Neuronal stem cell (in vitro differentiated cells): ENCODE results near the gene CARD14.

Experiments used
- DNase-seq: peaks from one replicate; pipeline ENCODE4 v3.0.0-alpha.2; 2013; ENCODE audit warnings: low spot score
- H2AFZ ChIP-seq: one replicate; pipeline ENCODE4 v1.6.1; 2013; ENCODE audit warnings: mild to moderate bottlenecking, low read length, inconsistent platforms
- H2AK5ac ChIP-seq: 2 replicates; pipeline ENCODE4 v1.6.1; 2013; ENCODE audit warnings: low read depth, mild to moderate bottlenecking, inconsistent platforms, low read length, moderate library complexity, mixed read lengths
- H2BK120ac ChIP-seq: 2 replicates; pipeline ENCODE4 v1.6.1; 2013; ENCODE audit warnings: low read depth, mild to moderate bottlenecking, inconsistent platforms, low read length, moderate library complexity, mixed read lengths
- H2BK12ac ChIP-seq: one replicate; pipeline ENCODE4 v1.6.1; 2013; ENCODE audit warnings: low read length, inconsistent platforms
- H2BK15ac ChIP-seq: 2 replicates; pipeline ENCODE4 v1.6.1; 2013; ENCODE audit warnings: mild to moderate bottlenecking, low read length, inconsistent platforms, mixed read lengths
- H2BK5ac ChIP-seq: one replicate; pipeline ENCODE4 v1.6.1; 2013; ENCODE audit warnings: inconsistent platforms, mild to moderate bottlenecking, low read length, moderate library complexity
- H3K14ac ChIP-seq: one replicate; pipeline ENCODE4 v1.6.1; 2013; ENCODE audit warnings: low read length, inconsistent platforms
- H3K18ac ChIP-seq: 2 replicates; pipeline ENCODE4 v1.6.1; 2013; ENCODE audit warnings: low read length, inconsistent platforms
- H3K23ac ChIP-seq: 2 replicates; pipeline ENCODE4 v1.6.1; 2013; ENCODE audit warnings: low read depth, mild to moderate bottlenecking, mixed read lengths, low read length, inconsistent platforms; ENCODE audit not compliant: poor library complexity
- H3K27ac ChIP-seq: replicated peaks from 3 replicates; pipeline ENCODE4 v1.5.1; 2013; ENCODE audit warnings: low read length, inconsistent platforms
- H3K27me3 ChIP-seq, 3 experiments: 2 replicates each; pipeline ENCODE4 v1.6.1; 2013; ENCODE audit warnings: low read length in 3 of 3, mild to moderate bottlenecking in 2 of 3, inconsistent platforms in 1 of 3, low read depth in 1 of 3, mixed read lengths in 1 of 3, moderate library complexity in 1 of 3; ENCODE audit not compliant: control insufficient read depth in 3 of 3, insufficient read depth in 3 of 3
- H3K36me3 ChIP-seq, 2 donors: replicated peaks in 1 of 2; 2 replicates each; pipeline ENCODE4 v1.6.1; 2013; ENCODE audit warnings: low read length in 2 of 2; ENCODE audit not compliant: control insufficient read depth in 2 of 2, insufficient read depth in 2 of 2
- H3K4ac ChIP-seq: 2 replicates; pipeline ENCODE4 v1.6.1; 2013; ENCODE audit warnings: inconsistent platforms, mild to moderate bottlenecking, low read length, moderate library complexity
- H3K4me1 ChIP-seq, 2 donors: 1 replicate in 1 of 2; 2 replicates in 1 of 2; pipeline ENCODE4 v1.6.1; 2013; ENCODE audit warnings: low read length in 2 of 2, low read depth in 1 of 2; ENCODE audit not compliant: control insufficient read depth in 2 of 2, insufficient read depth in 1 of 2
- H3K4me2 ChIP-seq: one replicate; pipeline ENCODE4 v1.6.1; 2013; ENCODE audit warnings: mild to moderate bottlenecking, low read length, inconsistent platforms; ENCODE audit not compliant: insufficient read depth, poor library complexity, severe bottlenecking
- H3K4me3 ChIP-seq, 2 donors: 2 replicates each; pipeline ENCODE4 v1.5.1; 2013; ENCODE audit warnings: low read length in 2 of 2, mild to moderate bottlenecking in 2 of 2, inconsistent platforms in 1 of 2, moderate library complexity in 1 of 2
- H3K79me1 ChIP-seq: one replicate; pipeline ENCODE4 v1.6.1; 2013; ENCODE audit warnings: low read depth, mild to moderate bottlenecking, inconsistent platforms, low read length, moderate library complexity
- H3K9ac ChIP-seq: one replicate; pipeline ENCODE4 v1.6.1; 2013; ENCODE audit warnings: mild to moderate bottlenecking, low read depth, low read length, inconsistent platforms; ENCODE audit not compliant: poor library complexity
- H3K9me3 ChIP-seq, 2 donors: replicated peaks in 1 of 2; 2 replicates each; pipeline versions ENCODE3 to v1.6.1; 2013; ENCODE audit warnings: low read length in 2 of 2, mild to moderate bottlenecking in 2 of 2, inconsistent platforms in 1 of 2, low read depth in 1 of 2, mixed read lengths in 1 of 2, moderate library complexity in 1 of 2; ENCODE audit not compliant: control insufficient read depth in 2 of 2, insufficient read depth in 1 of 2
- H4K8ac ChIP-seq: one replicate; pipeline ENCODE4 v1.6.1; 2013; ENCODE audit warnings: low read depth, mild to moderate bottlenecking, inconsistent platforms, low read length, moderate library complexity
- H4K91ac ChIP-seq: one replicate; pipeline ENCODE4 v1.6.1; 2013; ENCODE audit warnings: low read length, low read depth, mild to moderate bottlenecking, inconsistent platforms; ENCODE audit not compliant: poor library complexity
- whole genome bisulfite sequencing, 2 donors: extraction: QIAGEN DNeasy Blood & Tissue Kit; methylation state at CpG; one replicate each; pipeline ENCODE4 v1.1.7; 2013; ENCODE audit warnings: missing lambda C conversion rate in 2 of 2, mixed read lengths in 1 of 2; ENCODE audit not compliant: insufficient read length in 2 of 2, insufficient replicate concordance in 1 of 2; ENCODE audit errors: extremely low coverage in 2 of 2; 5-methylcytosine and 5-hydroxymethylcytosine counted together

CARD14 gene

DNA sequence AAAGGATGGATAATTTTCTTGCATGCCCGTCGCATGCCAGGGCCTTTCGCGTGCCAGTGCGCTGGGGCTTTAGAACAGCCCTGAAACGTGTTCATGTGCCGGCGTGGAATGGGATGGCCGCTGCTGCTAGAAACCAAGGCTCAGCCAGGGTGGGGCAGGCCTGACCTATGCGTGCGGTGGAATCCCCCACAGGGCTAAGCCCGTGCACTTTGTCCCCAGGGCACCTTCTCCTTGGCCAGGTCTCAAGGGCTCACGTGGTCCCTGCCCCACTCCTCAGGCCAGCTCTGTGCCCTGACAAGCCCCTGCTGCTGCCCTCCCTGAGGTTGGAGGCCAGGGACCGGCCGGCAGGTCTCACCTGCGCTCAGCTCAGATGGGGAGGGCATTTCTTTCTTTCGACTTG is 77.7 kb downstream of the CARD14 start:
- Histone ChIP-seq H2BK120ac (no peak overlapping the region), H3K23ac (no peak overlapping the region), H3K27me3 (no peaks in the 10 kb centered on the region), H4K91ac (no peak overlapping the region), H2AFZ (no peak overlapping the region), H3K14ac (no peak overlapping the region), H3K4me2 (no peak overlapping the region), H2BK12ac (no peak overlapping the region), H3K4me1 (no peaks in the 10 kb centered on the region), H3K36me3 (peaks cover 14 to 36% of the 10 kb centered on the region in 2 donors), H3K4me3 (peak overlapping the region in 1 of 2 donors; percentile 34), H3K18ac (no peak overlapping the region), H2BK15ac (no peak overlapping the region), H2AK5ac (peak overlapping the region; percentile 74), H2BK5ac (no peak overlapping the region), H3K9me3 (no peaks in the 10 kb centered on the region), H4K8ac (no peak overlapping the region), H3K79me1 (no peaks in the 10 kb centered on the region), H3K4ac (no peak overlapping the region), H3K9ac (peak overlapping the region; percentile 44), H3K27ac (no peak overlapping the region)
- no peak for DNase-seq
- no CpG with 5 or more reads among the region's 17 CpGs for WGBS, 2 donors

DNA sequence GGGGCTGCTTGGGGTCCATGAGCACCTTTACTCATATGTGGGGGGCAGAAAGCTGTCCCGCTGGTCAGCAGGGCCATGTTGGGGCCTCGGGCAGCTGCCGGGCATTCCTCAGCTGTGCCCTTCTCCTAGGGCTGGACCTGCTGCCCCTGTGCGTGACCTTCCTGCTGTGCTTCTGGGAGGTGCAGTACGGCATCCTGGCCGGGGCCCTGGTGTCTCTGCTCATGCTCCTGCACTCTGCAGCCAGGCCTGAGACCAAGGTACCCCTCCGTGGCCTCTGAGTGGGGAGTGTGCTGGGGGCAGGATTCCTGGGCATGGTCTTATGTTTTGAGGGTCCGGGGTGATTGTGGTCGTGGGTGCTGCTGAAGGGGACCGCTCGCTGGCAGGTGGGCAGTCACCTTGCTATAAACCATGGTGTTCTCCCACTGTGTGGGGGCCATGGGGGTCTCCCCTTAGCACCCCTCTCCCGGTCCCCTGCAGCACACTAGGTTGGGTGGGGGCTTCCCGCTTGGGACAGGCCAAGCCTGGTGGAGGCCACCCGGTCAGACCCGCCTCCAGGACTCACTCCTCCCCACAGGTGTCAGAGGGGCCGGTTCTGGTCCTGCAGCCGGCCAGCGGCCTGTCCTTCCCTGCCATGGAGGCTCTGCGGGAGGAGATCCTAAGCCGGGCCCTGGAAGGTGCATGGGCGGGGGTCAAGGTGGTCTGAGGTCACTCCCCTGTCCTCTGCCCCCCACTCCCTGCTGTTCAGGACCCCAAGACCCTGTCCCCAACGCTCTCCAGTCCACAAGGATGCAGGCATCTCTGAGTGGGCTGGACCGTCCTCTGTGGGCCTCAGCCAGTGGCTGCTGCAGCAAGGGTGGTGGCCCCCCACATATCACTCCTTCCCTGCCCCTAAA is 78.4 kb downstream of the CARD14 start:
- Histone ChIP-seq H4K8ac (no peak overlapping the region), H3K4me2 (no peak overlapping the region), H2AFZ (no peak overlapping the region), H2AK5ac (no peak overlapping the region), H3K4ac (no peak overlapping the region), H3K23ac (no peak overlapping the region), H3K9me3 (no peaks in the 10 kb centered on the region), H3K36me3 (peaks cover 14 to 35% of the 10 kb centered on the region in 2 donors), H2BK12ac (no peak overlapping the region), H3K18ac (no peak overlapping the region), H3K14ac (no peak overlapping the region), H3K27ac (no peak overlapping the region), H2BK5ac (no peak overlapping the region), H2BK15ac (no peak overlapping the region), H4K91ac (no peak overlapping the region), H2BK120ac (no peak overlapping the region), H3K9ac (no peak overlapping the region), H3K4me3 (no peak overlapping the region), H3K79me1 (no peaks in the 10 kb centered on the region), H3K27me3 (no peaks in the 10 kb centered on the region), H3K4me1 (no peaks in the 10 kb centered on the region)
- no CpG with 5 or more reads among the region's 23 CpGs for WGBS, 2 donors
- no peak for DNase-seq

DNA sequence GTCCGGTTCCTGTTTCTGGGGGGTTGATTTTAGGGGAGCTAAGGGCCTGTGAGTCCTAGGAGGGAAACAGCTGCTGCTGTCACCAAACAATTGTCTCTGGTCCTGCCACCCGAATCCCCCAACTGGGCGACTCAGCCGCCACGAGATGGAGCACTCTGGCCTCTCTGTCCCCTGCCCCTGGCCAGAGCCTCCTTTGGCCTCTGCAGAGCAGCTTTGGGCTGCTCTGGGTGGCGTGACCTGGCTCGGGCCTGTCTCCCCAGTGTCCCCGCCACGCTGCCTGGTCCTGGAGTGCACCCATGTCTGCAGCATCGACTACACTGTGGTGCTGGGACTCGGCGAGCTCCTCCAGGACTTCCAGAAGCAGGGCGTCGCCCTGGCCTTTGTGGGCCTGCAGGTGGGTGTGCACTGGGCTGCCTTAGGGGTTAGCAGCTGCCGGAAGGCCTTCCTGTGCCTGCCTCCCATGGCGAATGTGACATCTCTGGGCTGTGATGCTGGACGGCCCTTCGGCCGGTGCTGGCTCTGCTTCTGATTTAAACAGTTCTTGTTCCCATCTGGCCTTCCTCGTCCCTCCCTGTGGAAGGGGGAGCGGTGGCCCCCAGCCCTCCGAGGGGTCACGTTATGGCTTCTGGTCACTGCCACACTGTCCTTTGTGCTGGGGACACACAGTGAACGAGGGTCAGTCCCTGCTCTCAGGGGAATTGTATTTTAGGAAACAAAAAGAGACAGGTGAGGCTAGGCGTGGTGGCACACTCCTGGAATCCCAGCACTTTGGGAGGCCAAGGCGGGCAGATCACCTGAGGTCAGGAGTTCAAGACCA is 79.3 kb downstream of the CARD14 start:
- no peak overlapping the region for H2AFZ ChIP-seq
- no peak overlapping the region for H3K27ac ChIP-seq
- H4K91ac ChIP-seq, result no peak overlapping the region
- peak overlapping the region; percentile 93 for H4K8ac ChIP-seq
- peaks cover 12 to 31% of the 10 kb centered on the region in 2 donors for H3K36me3 ChIP-seq
- no peak overlapping the region for H3K4me3 ChIP-seq
- H2AK5ac ChIP-seq, result peak overlapping the region; percentile 88
- H3K9me3 ChIP-seq, result no peaks in the 10 kb centered on the region
- no CpG with 5 or more reads among the region's 26 CpGs for WGBS, 2 donors
- peak overlapping the region; percentile 44 for H3K9ac ChIP-seq
- peak overlapping the region; percentile 80 for H3K23ac ChIP-seq
- no peak overlapping the region for H3K14ac ChIP-seq
- H2BK15ac ChIP-seq, result no peak overlapping the region
- H3K18ac ChIP-seq, result no peak overlapping the region
- H2BK12ac ChIP-seq, result no peak overlapping the region
- no peaks in the 10 kb centered on the region for H3K27me3 ChIP-seq
- no peak overlapping the region for H3K4ac ChIP-seq
- no peaks in the 10 kb centered on the region for H3K4me1 ChIP-seq
- no peak for DNase-seq
- peak overlapping the region; percentile 53 for H2BK5ac ChIP-seq
- H3K79me1 ChIP-seq, result no peaks in the 10 kb centered on the region
- no peak overlapping the region for H2BK120ac ChIP-seq
- H3K4me2 ChIP-seq, result no peak overlapping the region

DNA sequence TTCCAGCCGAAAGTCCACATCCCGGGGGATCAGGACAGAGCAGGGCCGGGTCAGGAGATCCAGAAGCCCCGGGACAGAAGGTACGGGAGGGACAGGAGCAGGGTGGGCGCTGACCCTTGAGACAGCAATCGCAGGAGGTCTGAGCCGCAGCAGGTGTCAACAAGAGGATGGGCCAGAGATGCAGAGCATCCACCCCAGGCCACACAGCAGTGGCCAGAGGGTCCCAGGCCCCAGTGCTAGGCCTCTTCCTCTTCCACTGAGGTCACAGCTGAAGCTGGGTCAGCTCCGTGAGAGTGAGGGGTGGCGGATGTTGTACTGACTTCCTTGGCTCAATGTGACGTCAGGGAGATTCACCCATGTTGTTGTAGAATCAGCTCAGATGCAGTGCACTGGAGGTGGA is 82.1 kb downstream of the CARD14 start:
- Histone ChIP-seq H3K14ac (no peak overlapping the region), H3K9me3 (no peaks in the 10 kb centered on the region), H3K79me1 (no peaks in the 10 kb centered on the region), H4K8ac (no peak overlapping the region), H2BK120ac (no peak overlapping the region), H2AFZ (no peak overlapping the region), H3K4me1 (peaks cover 0 to 4% of the 10 kb centered on the region in 2 donors), H3K4me2 (no peak overlapping the region), H2AK5ac (no peak overlapping the region), H3K27me3 (no peaks in the 10 kb centered on the region), H4K91ac (no peak overlapping the region), H3K4me3 (no peak overlapping the region), H3K23ac (peak overlapping the region; percentile 49), H3K9ac (no peak overlapping the region), H2BK15ac (no peak overlapping the region), H3K18ac (no peak overlapping the region), H3K27ac (no peak overlapping the region), H3K36me3 (peaks cover 5 to 14% of the 10 kb centered on the region in 2 donors), H3K4ac (no peak overlapping the region), H2BK12ac (no peak overlapping the region), H2BK5ac (no peak overlapping the region)
- DNase-seq, result no peak
- no CpG with 5 or more reads among the region's 11 CpGs for WGBS, 2 donors
